Spleen (tissue), 11 donors: ENCODE results near the gene TCAF1. TPM values are rescaled to one million over a fixed set of nuclear protein-coding genes. Genes with fewer than 3 reads are reported as not detected.

Source experiments
- DNase-seq: peaks from one replicate; pipeline ENCODE4 v3.0.0-alpha.2; 2020
- H3K27ac ChIP-seq, 8 donors: fragments of 200-600 bp; sonication (generic) in 7 of 8; 1 replicate in 4 of 8; 2 replicates in 4 of 8; pipeline versions ENCODE4 v1.5.0 to v1.8.0; 2016 to 2021; ENCODE audit warnings: inconsistent platforms in 4 of 8, mild to moderate bottlenecking in 4 of 8, moderate library complexity in 1 of 8
- H3K27me3 ChIP-seq, 7 donors: fragments of 200-600 bp; sonication (generic) in 6 of 7; replicated peaks in 1 of 7; 1 replicate in 4 of 7; 2 replicates in 3 of 7; pipeline versions ENCODE4 v1.5.0 to v1.8.0; 2016 to 2021; ENCODE audit warnings: inconsistent platforms in 3 of 7, mild to moderate bottlenecking in 1 of 7
- H3K36me3 ChIP-seq, 6 donors: fragments of 200-600 bp; sonication (generic) in 5 of 6; 1 replicate in 4 of 6; 2 replicates in 2 of 6; pipeline versions ENCODE4 v1.5.0 to v1.8.0; 2016 to 2021; ENCODE audit warnings: inconsistent platforms in 2 of 6
- H3K4me1 ChIP-seq, 6 donors: fragments of 200-600 bp; sonication (generic) in 5 of 6; 1 replicate in 3 of 6; 2 replicates in 3 of 6; pipeline versions ENCODE4 v1.5.0 to v1.8.0; 2016 to 2021; ENCODE audit warnings: inconsistent platforms in 3 of 6
- H3K4me3 ChIP-seq, 8 donors: fragments of 200-600 bp; sonication (generic) in 7 of 8; 1 replicate in 4 of 8; 2 replicates in 4 of 8; pipeline versions ENCODE4 v1.5.0 to v1.8.0; 2016 to 2021; ENCODE audit warnings: inconsistent platforms in 4 of 8, mild to moderate bottlenecking in 4 of 8, moderate library complexity in 2 of 8
- H3K9me3 ChIP-seq, 8 donors: fragments of 200-600 bp; sonication (generic) in 7 of 8; 1 replicate in 4 of 8; 2 replicates in 4 of 8; pipeline versions ENCODE4 v1.5.0 to v1.8.0; 2016 to 2021; ENCODE audit warnings: inconsistent platforms in 4 of 8
- CTCF ChIP-seq, 11 experiments: fragments of 200-600 bp in 7 of 11; fragments of 450-650 bp in 4 of 11; sonication (generic) in 4 of 11; IDR thresholded peaks in 8 of 11; conservative IDR thresholded peaks in 3 of 11; 1 replicate in 7 of 11; 2 replicates in 4 of 11; pipeline versions ENCODE4 v1.4.0 to v1.8.0; 2016 to 2021; ENCODE audit warnings: antibody characterized with exemption in 11 of 11, inconsistent platforms in 4 of 11, mild to moderate bottlenecking in 1 of 11
- POLR2A ChIP-seq, 3 donors: fragments of 450-650 bp; IDR thresholded peaks; one replicate each; pipeline ENCODE4 v1.5.1; 2017; ENCODE audit warnings: antibody characterized with exemption in 3 of 3, mild to moderate bottlenecking in 1 of 3
- POLR2AphosphoS5 ChIP-seq, 3 donors: sonication (generic); formaldehyde crosslinking; IDR thresholded peaks; one replicate each; pipeline ENCODE4 v1.5.1; 2017; ENCODE audit warnings: antibody characterized with exemption in 3 of 3
- WGBS, 5 donors: extraction: QIAGEN DNeasy Blood & Tissue Kit in 3 of 5; methylation state at CpG; one replicate each; pipeline versions ENCODE4 v1.1.5 to v1.1.7; 2013 to 2018; 5-methylcytosine and 5-hydroxymethylcytosine counted together
- intact Hi-C: fragments of 100-400 bp; cut with DNase I; formaldehyde crosslinking; loops from one replicate; pipeline ENCODE4 v1.15.0; 2023; ENCODE audit warnings: low total_unique reads
- polyA plus RNA-seq, 3 donors: library from polyadenylated mRNA; stranded (reverse); fragments of 200-250 nt; gene quantifications; one replicate each; pipeline ENCODE4 v1.2.1, GENCODE V29; 2013
- total RNA-seq, 7 donors: library from RNA; depleted of rRNA in 3 of 7; stranded (reverse); fragments of >200 nt in 3 of 7; fragmentation: NEBNext Ultra II Directional in 4 of 7; extraction: Animal tissue kit (Norgen Biotek cat#: 25700) in 4 of 7; gene quantifications; one replicate each; pipeline versions ENCODE4 v1.1.0 to v1.2.1, GENCODE V29; 2016 to 2021
- donor health status: healthy with polysubstance abuse.
- donor health status: DM: no; HTN: no; CAD: no; lungs with moderate emphysema.
- donor health status: DM: no; HTN: no; CAD: no.
- donor health status: Bipolar disorder and iron deficiency.
- donor health status: healthy.
- donor health status: DM: no; HTN: no; CAD: no.
- donor health status: DM: yes; HTN: yes; CAD: no.

TCAF1 gene
- total and polyA plus RNA-seq, 10 donors = 3.8 to 39.6 (median 27.1) TPM

GRCh38 chr7:143901332-143901667 is 676 bp downstream of the TCAF1 start:
- peak overlapping the region; percentile 79 to 94 (median 90) for H3K27ac ChIP-seq
- intact Hi-C loops = no loop called here
- peak; percentile 87 for DNase-seq
- 1 to 7% (median 2%) methylated on average over 14 of the region's 14 CpGs for WGBS, 5 donors
- H3K27me3 ChIP-seq = no peaks in the 10 kb centered on the region
- peak overlapping the region; percentile 56 to 90 (median 78) for H3K4me3 ChIP-seq
- no peak for TF ChIP-seq POLR2A (IDR thresholded peaks at IDR 0.05)
- TF ChIP-seq POLR2AphosphoS5 (IDR thresholded peaks at IDR 0.05) = no peak
- TF ChIP-seq CTCF (IDR thresholded peaks at IDR 0.05 in 8 of 11, conservative IDR thresholded peaks at IDR 0.05 in 3 of 11) = no peak
- H3K36me3 ChIP-seq = no peaks in the 10 kb centered on the region
- no peaks in the 10 kb centered on the region for H3K9me3 ChIP-seq
- H3K4me1 ChIP-seq = peaks cover 6 to 37% (median 21%) of the 10 kb centered on the region in 6 donors

- no peak for DNase-seq
- Histone ChIP-seq H3K27ac (no peak overlapping the region), H3K36me3 (no peaks in the 10 kb centered on the region), H3K4me3 (peak overlapping the region in 2 of 8 donors; percentile 68 to 78), H3K4me1 (peaks cover 6 to 37% (median 21%) of the 10 kb centered on the region in 6 donors), H3K9me3 (no peaks in the 10 kb centered on the region), H3K27me3 (no peaks in the 10 kb centered on the region)
- intact Hi-C loops = no loop called here
- WGBS, 5 donors = 78 to 91% (median 86%) methylated on average over 5 of the region's 5 CpGs
- no peak for TF ChIP-seq CTCF (IDR thresholded peaks at IDR 0.05 in 8 of 11, conservative IDR thresholded peaks at IDR 0.05 in 3 of 11)
- TF ChIP-seq POLR2AphosphoS5 (IDR thresholded peaks at IDR 0.05) = no peak
- no peak for TF ChIP-seq POLR2A (IDR thresholded peaks at IDR 0.05)
Measured at GRCh38 chr7:143900230-143900766, 1.7 kb downstream of the TCAF1 start.

- no peak for DNase-seq
- Histone ChIP-seq H3K27ac (no peak overlapping the region), H3K9me3 (no peaks in the 10 kb centered on the region), H3K4me3 (no peak overlapping the region), H3K4me1 (peaks cover 6 to 37% (median 21%) of the 10 kb centered on the region in 6 donors), H3K27me3 (no peaks in the 10 kb centered on the region), H3K36me3 (no peaks in the 10 kb centered on the region)
- intact Hi-C loops = no loop called here
- 94 to 100% (median 100%) methylated on average over 1 of the region's 1 CpG for WGBS, 5 donors
- no peak for TF ChIP-seq POLR2AphosphoS5 (IDR thresholded peaks at IDR 0.05)
- no peak for TF ChIP-seq POLR2A (IDR thresholded peaks at IDR 0.05)
- no peak for TF ChIP-seq CTCF (IDR thresholded peaks at IDR 0.05 in 8 of 11, conservative IDR thresholded peaks at IDR 0.05 in 3 of 11)
Measured at GRCh38 chr7:143898810-143899209, 3.2 kb downstream of the TCAF1 start.

- intact Hi-C loops = no loop called here
- TF ChIP-seq POLR2AphosphoS5 (IDR thresholded peaks at IDR 0.05) (no peak), CTCF (IDR thresholded peaks at IDR 0.05 in 8 of 11, conservative IDR thresholded peaks at IDR 0.05 in 3 of 11) (no peak), POLR2A (IDR thresholded peaks at IDR 0.05) (no peak)
- DNase-seq = no peak
- Histone ChIP-seq H3K4me3 (no peak overlapping the region), H3K27me3 (no peaks in the 10 kb centered on the region), H3K9me3 (peaks cover 0 to 19% (median 10%) of the 10 kb centered on the region in 8 donors), H3K36me3 (no peaks in the 10 kb centered on the region), H3K27ac (no peak overlapping the region), H3K4me1 (peaks cover 6 to 31% (median 19%) of the 10 kb centered on the region in 6 donors)
Measured at GRCh38 chr7:143896667-143897066, 5.3 kb downstream of the TCAF1 start.
